Anterior cingulate cortex (tissue), 58 donors: ENCODE results near the gene LKAAEAR1.
"Not testable (repeated sequence)": the region's sequence is repeated elsewhere in the genome, so short reads cannot be mapped to it uniquely, and the experiment has no call there.

ENCODE experiments used
- DNase-seq, 58 donors: peaks; one replicate each; lab custom pipeline; 2025; lab: John Stamatoyannopoulos, UW

LKAAEAR1 gene

DNA sequence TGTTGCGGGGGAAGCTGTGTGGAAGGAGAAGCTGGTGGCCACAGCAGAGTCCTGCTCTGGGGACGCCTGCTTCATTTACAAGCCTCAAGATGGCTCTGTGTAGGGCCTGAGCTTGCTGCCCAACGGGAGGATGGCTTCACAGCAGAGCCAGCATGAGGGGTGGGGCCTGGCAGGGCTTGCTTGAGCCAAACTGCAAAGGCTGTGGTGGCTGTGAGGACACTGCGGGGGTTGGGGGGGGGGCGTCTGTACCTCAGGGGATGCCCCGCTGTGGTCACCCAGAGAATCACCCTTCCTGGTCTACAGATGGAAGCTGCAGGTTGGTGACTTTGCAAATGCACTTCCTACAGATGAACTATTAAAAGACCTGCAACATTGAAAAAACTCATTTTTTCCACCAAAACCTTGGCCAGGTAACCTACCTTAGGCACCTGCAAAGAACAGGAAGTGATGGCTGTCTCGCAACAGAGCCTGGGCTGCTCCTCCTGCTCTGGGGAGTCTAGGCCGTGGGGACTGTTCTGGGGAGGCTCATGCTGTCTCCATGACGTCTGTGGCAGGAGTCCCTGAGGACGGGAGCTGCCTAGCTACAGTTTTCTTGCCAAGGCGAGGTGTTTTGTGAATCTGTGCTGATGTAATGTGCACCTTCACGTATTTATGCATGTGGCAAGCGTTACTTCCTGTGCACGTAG is 15.8 kb upstream of the LKAAEAR1 start:
- DNase-seq = peak in 1 of 58 donors; percentile 63

DNA sequence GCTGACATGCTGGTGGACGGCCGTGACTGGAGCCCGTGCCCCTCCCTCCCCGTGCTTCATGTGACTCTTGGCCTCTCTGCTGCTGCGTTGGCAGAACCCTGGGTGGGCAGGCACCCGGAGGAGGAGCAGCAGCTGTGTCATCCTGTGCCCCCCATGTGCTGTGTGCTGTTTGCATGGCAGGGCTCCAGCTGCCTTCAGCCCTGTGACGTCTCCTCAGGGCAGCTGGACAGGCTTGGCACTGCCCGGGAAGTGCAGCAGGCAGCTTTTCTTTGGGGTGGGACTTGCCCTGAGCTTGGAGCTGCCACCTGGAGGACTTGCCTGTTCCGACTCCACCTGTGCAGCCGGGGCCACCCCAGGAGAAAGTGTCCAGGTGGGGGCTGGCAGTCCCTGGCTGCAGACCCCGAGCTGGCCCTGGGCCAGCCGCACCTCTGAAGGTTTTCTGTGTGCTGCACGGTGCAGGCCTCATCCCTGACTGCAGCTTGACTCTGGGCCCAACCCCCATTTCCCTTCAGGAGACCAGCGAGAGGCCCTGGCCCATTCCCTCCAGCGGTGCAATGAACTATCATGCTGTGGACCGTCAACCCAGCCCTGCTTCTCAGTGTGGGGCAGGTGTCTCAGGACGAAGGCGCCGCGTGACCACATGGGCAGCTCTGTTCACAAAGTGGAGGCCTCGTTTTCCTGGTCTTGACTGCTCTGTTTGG is 15.0 kb upstream of the LKAAEAR1 start:
- peak in 9 of 58 donors; percentile 18 to 55 (median 34) for DNase-seq

GRCh38 chr20:64098471-64099013 is 14.3 kb upstream of the LKAAEAR1 start:
- no peak for DNase-seq

GRCh38 chr20:64096535-64096934 is 12.3 kb upstream of the LKAAEAR1 start:
- DNase-seq = no peak

DNA sequence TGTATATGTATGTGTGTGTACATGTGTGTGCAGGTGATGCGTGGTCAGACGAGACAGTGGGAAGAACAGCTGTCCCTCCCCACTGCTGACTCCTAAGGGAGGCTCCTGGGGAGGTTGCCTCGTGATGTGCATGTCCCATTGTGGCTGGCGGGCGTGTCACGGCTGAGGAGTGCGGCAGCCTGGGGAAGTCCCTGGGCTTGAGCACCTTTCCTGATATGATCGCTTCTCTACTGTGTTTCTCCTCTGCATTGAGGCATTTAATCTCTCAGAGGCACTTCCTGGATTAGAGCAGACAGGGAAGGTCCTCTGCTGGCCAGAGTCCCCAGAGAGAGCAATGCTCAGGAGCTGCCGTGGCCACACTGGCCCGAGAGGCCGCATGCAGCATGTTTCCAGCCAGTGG is 11.7 kb upstream of the LKAAEAR1 start:
- DNase-seq = no peak

DNA sequence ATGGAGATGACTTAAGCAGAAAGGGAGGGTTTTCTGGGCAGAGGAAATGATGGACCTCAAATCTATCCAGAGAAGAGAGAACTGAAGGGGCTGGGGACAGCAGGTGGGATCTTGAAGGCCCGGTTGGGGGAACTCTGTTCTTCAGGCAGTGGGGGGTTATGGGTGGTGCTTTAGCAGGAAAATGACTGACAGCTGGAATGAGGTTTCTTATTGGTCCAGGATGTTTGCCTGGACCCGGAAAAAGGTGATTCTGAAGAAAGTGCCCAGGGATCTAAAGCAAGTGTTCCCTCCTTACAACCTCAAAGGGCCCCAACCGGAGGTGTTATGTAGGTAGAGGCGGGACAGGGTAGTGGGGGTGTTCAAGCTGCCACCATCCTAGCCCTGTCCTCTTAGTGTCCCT is 11.3 kb upstream of the LKAAEAR1 start:
- no peak for DNase-seq

DNA sequence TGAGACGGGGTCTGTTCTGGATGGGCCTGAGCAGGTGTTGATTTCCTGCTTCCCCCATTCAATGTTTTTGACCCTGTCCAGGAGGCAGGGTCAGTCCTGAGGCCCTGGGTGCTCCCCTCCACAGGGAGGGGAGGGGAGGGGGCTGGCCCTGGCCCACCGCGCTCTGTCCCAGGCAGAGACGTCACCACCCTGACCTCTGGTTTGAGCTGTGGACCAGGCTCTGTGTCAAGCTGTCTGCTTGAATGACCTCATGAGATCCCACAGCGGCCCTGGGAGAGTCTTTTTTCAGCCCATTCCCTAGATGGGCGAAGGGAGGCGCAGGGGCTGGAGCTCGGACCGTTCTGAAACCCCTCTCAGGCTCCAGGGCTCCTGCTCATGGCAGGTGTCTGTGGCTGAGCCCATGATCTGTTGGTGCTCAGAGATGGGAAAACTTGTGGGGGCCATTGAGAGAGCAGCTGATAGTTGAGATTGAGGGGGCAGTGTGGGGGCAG is 8.9 kb upstream of the LKAAEAR1 start:
- DNase-seq = no peak

DNA sequence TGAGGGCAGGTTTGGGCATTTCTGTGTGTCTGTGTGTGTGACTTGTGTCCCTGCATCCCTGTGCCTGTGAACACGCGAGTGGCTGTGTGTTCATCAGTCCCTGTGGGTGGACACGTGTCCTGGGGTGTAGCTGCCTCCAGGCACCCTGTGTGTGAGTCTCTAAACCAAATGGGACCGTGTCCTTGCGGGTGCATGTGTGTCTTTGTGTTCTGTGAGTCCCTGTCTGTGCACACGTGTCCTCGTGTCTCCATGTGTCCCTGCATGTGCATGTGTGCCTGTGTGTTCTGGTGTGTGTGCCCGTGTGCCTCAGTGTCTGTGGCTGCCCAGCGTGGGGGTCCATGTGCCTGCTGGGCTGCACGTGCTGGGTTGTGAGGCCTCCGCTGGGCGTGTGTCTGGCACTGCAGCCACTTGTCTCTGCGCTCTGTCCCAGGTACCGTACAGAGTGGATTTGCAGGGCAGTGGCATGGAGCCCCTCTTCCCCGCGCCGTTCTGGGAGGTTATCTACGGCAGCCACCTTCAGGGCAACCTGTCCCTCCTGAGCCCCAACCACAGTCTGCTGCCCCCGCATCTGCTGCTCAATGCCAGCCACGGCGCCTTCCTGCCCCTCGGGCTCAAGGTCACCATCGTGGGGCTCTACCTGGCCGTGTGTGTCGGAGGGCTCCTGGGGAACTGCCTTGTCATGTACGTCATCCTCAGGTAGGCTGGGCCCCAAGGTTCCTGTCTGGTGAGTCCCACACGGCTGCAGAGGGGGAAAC is 8.2 kb upstream of the LKAAEAR1 start:
- DNase-seq = peak in 9 of 58 donors; percentile 26 to 67 (median 47)

GRCh38 chr20:64091770-64092169 is 7.6 kb upstream of the LKAAEAR1 start:
- DNase-seq = peak in 22 of 58 donors; percentile 14 to 68 (median 44)

- no peak for DNase-seq
These were observed 7.1 kb upstream of the LKAAEAR1 start for GRCh38 chr20:64091340-64091739.

GRCh38 chr20:64090165-64090564 is 6.0 kb upstream of the LKAAEAR1 start:
- DNase-seq = peak in 35 of 58 donors; percentile 19 to 88 (median 41)

DNA sequence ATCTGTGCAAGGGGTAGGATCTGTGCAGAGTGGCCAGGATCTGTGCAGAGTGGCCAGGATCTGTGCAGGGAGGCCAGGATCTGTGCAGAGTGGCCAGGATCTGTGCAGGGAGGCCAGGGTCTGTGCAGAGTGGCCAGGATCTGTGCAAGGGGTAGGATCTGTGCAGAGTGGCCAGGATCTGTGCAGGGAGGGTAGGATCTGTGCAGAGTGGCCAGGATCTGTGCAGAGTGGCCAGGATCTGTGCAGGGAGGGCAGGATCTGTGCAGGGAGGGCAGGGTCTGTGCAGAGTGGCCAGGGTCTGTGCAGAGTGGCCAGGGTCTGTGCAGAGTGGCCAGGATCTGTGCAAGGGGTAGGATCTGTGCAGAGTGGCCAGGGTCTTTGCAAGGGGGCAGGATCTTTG is 4.4 kb upstream of the LKAAEAR1 start:
- DNase-seq = not testable (repeated sequence)

DNA sequence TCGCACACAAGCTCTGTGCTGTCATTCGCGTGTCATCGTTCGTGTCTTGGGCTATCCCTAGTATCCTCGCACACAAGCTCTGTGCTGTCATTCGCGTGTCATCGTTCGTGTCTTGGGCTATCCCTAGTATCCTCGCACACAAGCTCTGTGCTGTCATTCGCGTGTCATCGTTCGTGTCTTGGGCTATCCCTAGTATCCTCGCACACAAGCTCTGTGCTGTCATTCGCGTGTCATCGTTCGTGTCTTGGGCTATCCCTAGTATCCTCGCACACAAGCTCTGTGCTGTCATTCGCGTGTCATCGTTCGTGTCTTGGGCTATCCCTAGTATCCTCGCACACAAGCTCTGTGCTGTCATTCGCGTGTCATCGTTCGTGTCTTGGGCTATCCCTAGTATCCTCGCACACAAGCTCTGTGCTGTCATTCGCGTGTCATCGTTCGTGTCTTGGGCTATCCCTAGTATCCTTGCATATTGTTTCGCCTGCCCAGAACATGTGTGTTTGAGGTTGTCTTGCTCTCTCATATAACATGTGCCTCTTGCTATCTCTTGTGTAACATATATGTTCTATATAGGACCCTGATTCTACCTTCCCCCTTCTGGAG is 3.1 kb upstream of the LKAAEAR1 start:
- DNase-seq = not testable (repeated sequence)

DNA sequence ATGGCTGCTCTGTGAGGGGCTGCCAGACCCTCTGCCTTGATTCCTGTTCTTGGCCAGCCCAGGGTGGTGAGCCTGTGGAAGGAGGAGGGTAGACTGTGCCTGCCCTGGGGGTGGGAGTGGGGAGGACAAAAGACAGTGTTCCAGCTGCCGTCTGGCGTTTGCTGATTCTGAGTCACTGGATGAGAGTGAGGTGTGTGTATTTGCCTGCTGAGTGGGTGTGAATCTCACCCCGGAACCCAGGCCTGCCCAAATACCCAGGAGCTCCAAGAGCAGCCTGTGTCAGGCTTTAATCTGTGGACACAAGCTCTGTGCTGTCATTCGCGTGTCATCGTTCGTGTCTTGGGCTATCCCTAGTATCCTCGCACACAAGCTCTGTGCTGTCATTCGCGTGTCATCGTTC is 2.6 kb upstream of the LKAAEAR1 start:
- DNase-seq = no peak

- DNase-seq = no peak
These were observed 521 bp upstream of the LKAAEAR1 start for GRCh38 chr20:64084685-64085152.

GRCh38 chr20:64083378-64083803 is 807 bp downstream of the LKAAEAR1 start:
- peak in 51 of 58 donors; percentile 22 to 82 (median 52) for DNase-seq

- DNase-seq = no peak
These were observed 1.3 kb downstream of the LKAAEAR1 start for GRCh38 chr20:64082820-64083377.

- no peak for DNase-seq
These were observed 2.0 kb downstream of the LKAAEAR1 start for GRCh38 chr20:64082126-64082731.

DNA sequence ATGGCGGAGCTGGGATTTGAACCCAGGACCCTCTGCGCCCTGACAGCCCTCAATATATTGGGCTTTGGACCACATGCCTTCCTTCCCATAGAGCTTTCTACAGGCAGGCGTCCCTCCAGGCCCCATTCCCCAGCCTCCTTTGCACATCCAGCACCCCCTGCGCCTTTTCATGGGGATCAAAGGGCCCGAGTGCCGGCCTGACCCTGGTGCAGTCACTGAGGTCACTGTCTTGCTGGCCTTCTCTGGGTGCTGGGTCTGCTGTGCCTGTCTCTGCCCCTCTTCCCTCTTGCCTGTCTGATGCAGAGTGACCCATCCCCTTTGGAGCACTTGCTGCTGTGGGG is 2.6 kb downstream of the LKAAEAR1 start:
- no peak for DNase-seq
